NCI-H128 (cell line): ENCODE results near the gene TEX14.
"Not testable (repeated sequence)": the region's sequence is repeated elsewhere in the genome, so short reads cannot be mapped to it uniquely, and the experiment has no call there.

ENCODE experiments used
- DNase-seq: peaks from one replicate; lab custom pipeline; 2025; ENCODE audit not compliant: unreplicated experiment; lab: John Stamatoyannopoulos, UW

TEX14 gene

GRCh38 chr17:58690033-58690432, 1.8 kb downstream of the TEX14 start:
- not testable (repeated sequence) for DNase-seq

GRCh38 chr17:58688521-58688920, 3.3 kb downstream of the TEX14 start:
- DNase-seq, result no peak

- no peak for DNase-seq
These were observed 4.9 kb downstream of the TEX14 start for GRCh38 chr17:58686980-58687379.

GRCh38 chr17:58684462-58684861, 7.4 kb downstream of the TEX14 start:
- DNase-seq, result not testable (repeated sequence)

GRCh38 chr17:58684003-58684402, 7.8 kb downstream of the TEX14 start:
- no peak for DNase-seq

GRCh38 chr17:58680038-58680369, 11.8 kb downstream of the TEX14 start:
- no peak for DNase-seq

- no peak for DNase-seq
These were observed 12.4 kb downstream of the TEX14 start for GRCh38 chr17:58679263-58680037.

GRCh38 chr17:58678287-58678686, 13.6 kb downstream of the TEX14 start:
- DNase-seq, result not testable (repeated sequence)

GRCh38 chr17:58677194-58677880, 14.5 kb downstream of the TEX14 start:
- no peak for DNase-seq

GRCh38 chr17:58671969-58672368, 19.9 kb downstream of the TEX14 start:
- DNase-seq, result no peak

GRCh38 chr17:58669853-58670252, 22.0 kb downstream of the TEX14 start:
- DNase-seq, result no peak

GRCh38 chr17:58668598-58668935, 23.3 kb downstream of the TEX14 start:
- DNase-seq, result no peak

- DNase-seq, result no peak
These were observed 23.8 kb downstream of the TEX14 start for GRCh38 chr17:58667934-58668597.

- no peak for DNase-seq
These were observed 25.0 kb downstream of the TEX14 start for GRCh38 chr17:58666858-58667267.

- DNase-seq, result no peak
These were observed 25.6 kb downstream of the TEX14 start for GRCh38 chr17:58665946-58666857.

GRCh38 chr17:58664302-58664701, 27.5 kb downstream of the TEX14 start:
- DNase-seq, result no peak

GRCh38 chr17:58661499-58661898, 30.3 kb downstream of the TEX14 start:
- DNase-seq, result no peak

GRCh38 chr17:58660621-58661020, 31.2 kb downstream of the TEX14 start:
- DNase-seq, result no peak

GRCh38 chr17:58659714-58660084, 32.1 kb downstream of the TEX14 start:
- DNase-seq, result not testable (repeated sequence)

GRCh38 chr17:58658804-58659713, 32.8 kb downstream of the TEX14 start:
- DNase-seq, result peak; percentile 81
